ENCODE measurements around the gene TPK1. TPM values are rescaled to one million over a fixed set of nuclear protein-coding genes. Genes with fewer than 3 reads are reported as not detected.

The TPK1 gene
- total RNA-seq, 4 donors from 2014 or later = 4.5 to 11.8 (median 8.0) TPM

DNA sequence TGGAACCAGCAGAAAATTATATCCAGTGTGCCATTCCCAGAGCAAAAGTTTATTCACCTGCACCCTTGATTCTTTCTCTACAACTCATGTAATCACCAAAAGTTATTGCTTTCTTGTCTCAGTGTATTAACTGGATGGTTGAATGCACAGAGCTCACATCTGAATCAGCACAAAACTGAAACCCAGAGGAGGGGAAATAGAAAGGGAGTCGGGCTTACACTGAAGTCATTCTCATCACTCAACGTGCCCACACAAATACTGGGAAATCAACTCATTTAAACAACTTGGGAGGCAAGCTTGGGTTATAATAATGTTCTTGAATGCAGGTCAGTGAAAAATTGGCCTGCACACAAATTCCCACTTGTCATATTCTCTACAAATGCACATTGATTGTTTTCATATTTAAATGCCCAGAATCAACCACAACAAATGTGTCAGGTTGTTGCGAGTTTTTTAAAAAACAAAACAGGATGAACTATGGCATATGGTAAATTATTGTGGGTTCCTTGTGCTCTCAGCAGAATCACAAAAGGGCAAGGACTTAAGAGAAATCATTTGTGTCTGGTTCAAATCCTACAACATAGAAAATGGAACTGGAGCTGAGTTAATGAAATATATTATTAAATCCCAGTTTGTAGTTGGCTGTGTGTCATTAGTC lies 306.5 kb downstream of the TPK1 start:
- DNase-seq (ENCODE audit: low spot score) = no peak
- ATAC-seq (ENCODE audit: low FRiP score) = no peak
- no peak for TF ChIP-seq CTCF (IDR thresholded peaks at IDR 0.05)

DNA sequence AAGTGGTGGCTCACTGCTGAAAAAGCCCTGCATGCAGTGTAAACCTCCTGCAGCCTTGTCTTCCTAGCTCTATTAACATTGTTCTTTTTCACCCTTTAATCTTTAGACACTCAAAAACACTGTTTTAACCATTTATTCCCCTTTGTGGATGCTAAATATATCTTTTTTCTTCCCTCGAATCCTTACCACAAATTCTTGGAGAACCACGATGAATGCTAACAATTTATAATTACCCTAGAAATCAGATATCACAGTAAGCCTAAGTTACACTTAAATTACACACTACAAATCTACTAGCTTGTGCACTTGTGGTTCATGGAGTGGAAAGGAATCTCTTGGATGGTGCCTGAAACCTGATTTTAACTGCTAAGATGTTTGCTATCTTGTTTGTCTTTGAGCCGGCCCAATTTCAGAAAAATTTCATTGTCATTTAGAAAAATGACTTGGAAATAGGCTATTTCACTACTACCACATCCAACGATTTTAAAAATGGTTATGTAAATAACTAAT lies 307.3 kb downstream of the TPK1 start:
- ATAC-seq (ENCODE audit: low FRiP score) = no peak
- no peak for TF ChIP-seq CTCF (IDR thresholded peaks at IDR 0.05)
- DNase-seq (ENCODE audit: low spot score) = no peak

DNA sequence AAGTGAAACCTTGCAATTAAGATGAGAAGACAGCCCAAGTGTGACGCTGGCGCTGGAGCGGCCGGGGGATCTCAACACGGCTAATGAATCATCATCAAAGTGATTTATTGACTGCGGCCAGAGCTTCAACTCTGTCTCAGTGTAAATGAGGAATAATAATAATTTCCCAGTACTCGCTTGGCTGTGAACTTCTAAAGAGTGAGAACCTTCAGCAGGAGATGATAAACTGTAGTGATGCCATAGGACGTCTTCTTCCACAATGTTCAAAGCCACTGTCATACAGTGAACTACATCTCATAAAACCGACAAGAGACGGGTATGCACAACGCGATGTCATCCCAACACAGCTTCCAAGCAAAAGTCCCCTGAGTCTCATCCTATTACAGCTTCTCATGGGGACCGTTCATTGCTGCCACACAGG lies 308.8 kb downstream of the TPK1 start:
- DNase-seq (ENCODE audit: low spot score) (no peak), ATAC-seq (ENCODE audit: low FRiP score) (no peak)
- no peak for TF ChIP-seq CTCF (IDR thresholded peaks at IDR 0.05)

- TF ChIP-seq CTCF (IDR thresholded peaks at IDR 0.05) = no peak
- DNase-seq (ENCODE audit: low spot score) = no peak
- no peak for ATAC-seq (ENCODE audit: low FRiP score)
Measured at GRCh38 chr7:144525956-144526355, 309.9 kb downstream of the TPK1 start.

- no peak for TF ChIP-seq CTCF (IDR thresholded peaks at IDR 0.05)
- DNase-seq (ENCODE audit: low spot score) (no peak), ATAC-seq (ENCODE audit: low FRiP score) (no peak)
Measured at GRCh38 chr7:144524271-144524670, 311.6 kb downstream of the TPK1 start.

GRCh38 chr7:144523621-144524020 lies 312.2 kb downstream of the TPK1 start:
- DNase-seq (ENCODE audit: low spot score) (no peak), ATAC-seq (ENCODE audit: low FRiP score) (no peak)
- TF ChIP-seq CTCF (IDR thresholded peaks at IDR 0.05) = no peak

- no peak for ATAC-seq (ENCODE audit: low FRiP score)
- DNase-seq (ENCODE audit: low spot score) = no peak
- no peak for TF ChIP-seq CTCF (IDR thresholded peaks at IDR 0.05)
Measured at GRCh38 chr7:144519925-144520324, 315.9 kb downstream of the TPK1 start.

Data from omental fat pad (tissue), 4 donors.